B cell (primary cell): Measurements from ENCODE around the gene DCUN1D3. TPM values are rescaled to one million over a fixed set of nuclear protein-coding genes. Genes with fewer than 3 reads are reported as not detected.

ENCODE experiments used
- ATAC-seq: fragments of 200-7000 bp; cut with Tn5 transposase; one replicate; pipeline ENCODE4 v1.10.0; 2021; ENCODE audit warnings: low read depth, mild to moderate bottlenecking, moderate number of reproducible peaks, moderate library complexity
- CTCF ChIA-PET: fragments of 350-600 bp; sonication (Branson Sonifier 250); formaldehyde crosslinking; loops from one replicate; lab custom pipeline; 2021; ENCODE audit warnings: antibody characterized with exemption, inconsistent platforms; lab: Charles Lee
- POLR2A ChIA-PET: fragments of 350-600 bp; sonication (Branson Sonifier 250); formaldehyde crosslinking; loops from one replicate; lab custom pipeline; 2021; ENCODE audit warnings: antibody characterized with exemption; lab: Charles Lee
- DNase-seq: peaks from one replicate; pipeline ENCODE4 v3.0.0; 2013
- H2AFZ ChIP-seq: 2 replicates; pipeline ENCODE4 v1.6.1; 2012; ENCODE audit warnings: mild to moderate bottlenecking, low read depth, low read length; ENCODE audit not compliant: insufficient read depth, poor library complexity, severe bottlenecking
- H3K27ac ChIP-seq, 2 donors: 1 replicate in 1 of 2; 2 replicates in 1 of 2; pipeline ENCODE4 v1.5.1; 2012 to 2013; ENCODE audit warnings: low read length in 2 of 2, mild to moderate bottlenecking in 2 of 2, moderate library complexity in 1 of 2
- H3K27me3 ChIP-seq, 4 experiments: fragments of 200-600 bp in 1 of 4; sonication (generic) in 1 of 4; replicated peaks in 1 of 4; 1 replicate in 2 of 4; 2 replicates in 2 of 4; pipeline versions ENCODE4 v1.6.1 to v1.7.0; 2013 to 2016; ENCODE audit warnings: low read length in 3 of 4, mild to moderate bottlenecking in 2 of 4, mixed read lengths in 1 of 4, moderate library complexity in 1 of 4; ENCODE audit not compliant: insufficient read depth in 4 of 4, control insufficient read depth in 3 of 4; ENCODE audit errors: control extremely low read depth in 1 of 4
- H3K36me3 ChIP-seq, 2 experiments: replicated peaks in 1 of 2; 1 replicate in 1 of 2; 2 replicates in 1 of 2; pipeline versions ENCODE4 v1.6.1 to v1.7.1; 2013; ENCODE audit warnings: low read length in 1 of 2; ENCODE audit not compliant: insufficient read depth in 2 of 2, control insufficient read depth in 1 of 2; ENCODE audit errors: control extremely low read depth in 1 of 2, extremely low read depth in 1 of 2
- H3K4me1 ChIP-seq, 2 donors: fragments of 200-600 bp in 1 of 2; sonication (generic) in 1 of 2; 1 replicate in 1 of 2; 2 replicates in 1 of 2; pipeline versions ENCODE4 v1.5.1 to v1.6.1; 2013 to 2017; ENCODE audit warnings: low read length in 2 of 2; ENCODE audit not compliant: control insufficient read depth in 2 of 2, insufficient read depth in 2 of 2
- H3K4me2 ChIP-seq: replicated peaks from 2 replicates; pipeline ENCODE3; 2012; ENCODE audit warnings: mild to moderate bottlenecking, low read depth, low read length; ENCODE audit not compliant: poor library complexity, severe bottlenecking
- H3K4me3 ChIP-seq, 5 experiments: fragments of 200-600 bp in 1 of 5; sonication (generic) in 1 of 5; 1 replicate in 3 of 5; 2 replicates in 2 of 5; pipeline versions ENCODE4 v1.5.1 to v1.7.0; 2011 to 2016; ENCODE audit warnings: low read length in 4 of 5, mild to moderate bottlenecking in 4 of 5, low read depth in 2 of 5, control low read depth in 1 of 5, moderate library complexity in 1 of 5; ENCODE audit not compliant: insufficient read depth in 1 of 5; ENCODE audit errors: control extremely low read depth in 1 of 5, extremely low read depth in 1 of 5
- H3K79me2 ChIP-seq: fragments of 200-600 bp; sonication (generic); one replicate; pipeline ENCODE4 v1.6.0; 2016; ENCODE audit warnings: low read length; ENCODE audit not compliant: control insufficient read depth, insufficient read depth
- H3K9ac ChIP-seq: fragments of 200-600 bp; sonication (generic); 2 replicates; pipeline ENCODE4 v1.6.1; 2017; ENCODE audit warnings: mild to moderate bottlenecking, low read length, moderate library complexity
- H3K9me3 ChIP-seq, 3 donors: one replicate each; pipeline versions ENCODE4 v1.6.1 to v1.7.1; 2013; ENCODE audit warnings: low read length in 2 of 3; ENCODE audit not compliant: control insufficient read depth in 2 of 3, insufficient read depth in 1 of 3; ENCODE audit errors: control extremely low read depth in 1 of 3
- H4K20me1 ChIP-seq: 2 replicates; pipeline ENCODE4 v1.6.0; 2012; ENCODE audit warnings: mild to moderate bottlenecking, low read length; ENCODE audit not compliant: insufficient read depth, control insufficient read depth, poor library complexity, severe bottlenecking
- H3K27ac Mint-ChIP-seq: one replicate; pipeline ENCODE4 v1.8.0; 2021; ENCODE audit warnings: mixed read lengths
- H3K27me3 Mint-ChIP-seq: one replicate; pipeline ENCODE4 v1.8.0; 2021; ENCODE audit warnings: mixed read lengths
- H3K4me1 Mint-ChIP-seq: one replicate; pipeline ENCODE4 v1.8.0; 2021; ENCODE audit warnings: mixed read lengths
- H3K4me3 Mint-ChIP-seq: one replicate; pipeline ENCODE4 v1.8.0; 2021; ENCODE audit warnings: mixed read lengths
- H3K9me3 Mint-ChIP-seq: one replicate; pipeline ENCODE4 v1.8.0; 2022; ENCODE audit warnings: mixed read lengths; ENCODE audit not compliant: insufficient read depth
- EZH2 ChIP-seq: IDR thresholded peaks from 2 replicates; pipeline ENCODE4 v1.6.1; 2012; ENCODE audit warnings: borderline replicate concordance, low read depth, mild to moderate bottlenecking, moderate library complexity, low read length; ENCODE audit not compliant: insufficient read depth, poor library complexity, severe bottlenecking
- WGBS: methylation state at CpG from one replicate; pipeline ENCODE4 v1.1.5; 2013; ENCODE audit warnings: missing lambda C conversion rate; ENCODE audit not compliant: insufficient coverage; 5-methylcytosine and 5-hydroxymethylcytosine counted together
- intact Hi-C: fragments of 100-400 bp; cut with micrococcal nuclease; formaldehyde crosslinking; loops from one replicate; pipeline ENCODE4 v1.10.0; 2022
- polyA plus RNA-seq: library from polyadenylated mRNA; depleted of rRNA; stranded (reverse); fragments of >200 nt; gene quantifications from 2 replicates; pipeline ENCODE4 v1.2.3, GENCODE V29; 2012
- total RNA-seq, 2 donors: library from RNA; stranded (reverse); fragments of 120-200 nt in 1 of 2; gene quantifications; 1 replicate in 1 of 2; 2 replicates in 1 of 2; pipeline versions ENCODE4 v1.2.3 to v1.2.4, GENCODE V29; 2013 to 2022
- TF ChIP-seq, protein P1 (sequence below): fragments of 200-600 bp; IDR thresholded peaks from one replicate; pipeline ENCODE4 v1.8.0; 2022; ENCODE audit warnings: antibody characterized with exemption, mild to moderate bottlenecking

Gene DCUN1D3
- total and polyA plus RNA-seq, 2 donors (not counting 1 experiment from before 2014, with no cell fraction given), result 2.0 to 5.0 TPM

DNA sequence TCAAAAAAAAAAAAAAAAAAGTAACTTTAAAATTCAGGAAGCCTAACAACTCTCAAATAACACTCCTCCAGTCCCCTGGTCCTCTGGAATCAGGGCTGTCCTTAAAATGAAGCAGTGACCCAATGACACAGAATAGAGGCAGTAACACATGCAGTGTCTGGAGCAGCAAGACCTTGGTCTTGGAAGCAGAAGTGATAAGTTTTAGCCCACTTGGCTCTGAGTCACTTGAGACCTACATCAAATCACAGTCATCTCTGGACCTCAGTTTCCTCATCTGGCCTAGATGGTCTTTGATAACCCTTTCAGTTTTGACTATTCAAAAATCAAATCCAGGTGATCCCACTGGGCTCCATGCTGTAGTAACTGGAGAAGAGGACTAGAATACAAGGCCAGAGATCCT is 39.5 kb upstream of the DCUN1D3 start:
- H3K4me3 Mint-ChIP-seq, result no peak overlapping the region
- intact Hi-C loops, result no loop called here
- no peaks in the 10 kb centered on the region for H3K9me3 Mint-ChIP-seq
- no peak overlapping the region for H3K27ac Mint-ChIP-seq
- H3K4me1 Mint-ChIP-seq, result peaks cover 4% of the 10 kb centered on the region
- Histone ChIP-seq H3K4me1 (no peaks in the 10 kb centered on the region), H3K9me3 (no peaks in the 10 kb centered on the region), H3K4me2 (no peak overlapping the region), H3K27me3 (no peaks in the 10 kb centered on the region), H4K20me1 (no peaks in the 10 kb centered on the region), H3K9ac (no peak overlapping the region), H3K79me2 (no peaks in the 10 kb centered on the region), H3K27ac (no peak overlapping the region), H3K4me3 (no peak overlapping the region), H2AFZ (no peak overlapping the region), H3K36me3 (no peaks in the 10 kb centered on the region)
- POLR2A ChIA-PET, result no interaction called here
- no peaks in the 10 kb centered on the region for H3K27me3 Mint-ChIP-seq
- DNase-seq (no peak), ATAC-seq (no peak)
- CTCF ChIA-PET, result interaction anchor here (0.7 kb wide), 1 partner anchor 9 kb away, joined by 3 read pairs; no protein-coding TSS in a partner anchor
- no peak for TF ChIP-seq EZH2
- TF ChIP-seq, protein P1, sequence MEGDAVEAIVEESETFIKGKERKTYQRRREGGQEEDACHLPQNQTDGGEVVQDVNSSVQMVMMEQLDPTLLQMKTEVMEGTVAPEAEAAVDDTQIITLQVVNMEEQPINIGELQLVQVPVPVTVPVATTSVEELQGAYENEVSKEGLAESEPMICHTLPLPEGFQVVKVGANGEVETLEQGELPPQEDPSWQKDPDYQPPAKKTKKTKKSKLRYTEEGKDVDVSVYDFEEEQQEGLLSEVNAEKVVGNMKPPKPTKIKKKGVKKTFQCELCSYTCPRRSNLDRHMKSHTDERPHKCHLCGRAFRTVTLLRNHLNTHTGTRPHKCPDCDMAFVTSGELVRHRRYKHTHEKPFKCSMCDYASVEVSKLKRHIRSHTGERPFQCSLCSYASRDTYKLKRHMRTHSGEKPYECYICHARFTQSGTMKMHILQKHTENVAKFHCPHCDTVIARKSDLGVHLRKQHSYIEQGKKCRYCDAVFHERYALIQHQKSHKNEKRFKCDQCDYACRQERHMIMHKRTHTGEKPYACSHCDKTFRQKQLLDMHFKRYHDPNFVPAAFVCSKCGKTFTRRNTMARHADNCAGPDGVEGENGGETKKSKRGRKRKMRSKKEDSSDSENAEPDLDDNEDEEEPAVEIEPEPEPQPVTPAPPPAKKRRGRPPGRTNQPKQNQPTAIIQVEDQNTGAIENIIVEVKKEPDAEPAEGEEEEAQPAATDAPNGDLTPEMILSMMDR, result no peak

DNA sequence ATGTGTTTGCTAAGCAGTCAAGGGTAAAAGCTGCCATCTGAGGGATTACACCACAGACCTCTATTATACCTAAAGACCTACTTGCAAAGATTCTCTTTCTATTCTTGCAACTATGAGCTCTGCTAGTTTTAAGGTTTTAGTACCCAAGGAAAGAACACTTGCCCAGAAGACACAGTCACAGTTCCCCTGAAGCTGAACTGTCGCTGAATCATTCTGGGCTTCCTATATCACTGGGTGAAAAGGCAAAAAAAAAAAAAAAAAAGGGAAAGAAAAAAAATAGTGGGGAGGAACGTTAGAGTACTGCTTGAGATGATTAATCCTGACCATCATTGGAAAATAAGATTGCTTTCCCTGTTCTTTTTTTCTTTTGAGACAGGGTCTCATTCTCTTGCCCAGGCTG is 38.3 kb upstream of the DCUN1D3 start:
- ChIA-PET POLR2A (no interaction called here), CTCF (no interaction called here)
- Mint-ChIP-seq H3K4me3 (no peak overlapping the region), H3K27ac (no peak overlapping the region), H3K27me3 (no peaks in the 10 kb centered on the region), H3K9me3 (no peaks in the 10 kb centered on the region), H3K4me1 (peaks cover 4% of the 10 kb centered on the region)
- Histone ChIP-seq H3K27me3 (no peaks in the 10 kb centered on the region), H3K4me1 (no peaks in the 10 kb centered on the region), H3K9ac (no peak overlapping the region), H3K36me3 (no peaks in the 10 kb centered on the region), H3K9me3 (no peaks in the 10 kb centered on the region), H3K4me2 (no peak overlapping the region), H3K27ac (no peak overlapping the region), H2AFZ (no peak overlapping the region), H4K20me1 (no peaks in the 10 kb centered on the region), H3K4me3 (no peak overlapping the region), H3K79me2 (no peaks in the 10 kb centered on the region)
- TF ChIP-seq, protein P1, result no peak
- TF ChIP-seq EZH2, result no peak
- no peak for DNase-seq
- intact Hi-C loops, result no loop called here
- ATAC-seq, result no peak
- WGBS, result no CpG with 5 or more reads among the region's 2 CpGs
